Measurements from ENCODE around the gene ZNHIT1.
"Not testable (repeated sequence)": the region's sequence is repeated elsewhere in the genome, so short reads cannot be mapped to it uniquely, and the experiment has no call there.

The ZNHIT1 gene

DNA sequence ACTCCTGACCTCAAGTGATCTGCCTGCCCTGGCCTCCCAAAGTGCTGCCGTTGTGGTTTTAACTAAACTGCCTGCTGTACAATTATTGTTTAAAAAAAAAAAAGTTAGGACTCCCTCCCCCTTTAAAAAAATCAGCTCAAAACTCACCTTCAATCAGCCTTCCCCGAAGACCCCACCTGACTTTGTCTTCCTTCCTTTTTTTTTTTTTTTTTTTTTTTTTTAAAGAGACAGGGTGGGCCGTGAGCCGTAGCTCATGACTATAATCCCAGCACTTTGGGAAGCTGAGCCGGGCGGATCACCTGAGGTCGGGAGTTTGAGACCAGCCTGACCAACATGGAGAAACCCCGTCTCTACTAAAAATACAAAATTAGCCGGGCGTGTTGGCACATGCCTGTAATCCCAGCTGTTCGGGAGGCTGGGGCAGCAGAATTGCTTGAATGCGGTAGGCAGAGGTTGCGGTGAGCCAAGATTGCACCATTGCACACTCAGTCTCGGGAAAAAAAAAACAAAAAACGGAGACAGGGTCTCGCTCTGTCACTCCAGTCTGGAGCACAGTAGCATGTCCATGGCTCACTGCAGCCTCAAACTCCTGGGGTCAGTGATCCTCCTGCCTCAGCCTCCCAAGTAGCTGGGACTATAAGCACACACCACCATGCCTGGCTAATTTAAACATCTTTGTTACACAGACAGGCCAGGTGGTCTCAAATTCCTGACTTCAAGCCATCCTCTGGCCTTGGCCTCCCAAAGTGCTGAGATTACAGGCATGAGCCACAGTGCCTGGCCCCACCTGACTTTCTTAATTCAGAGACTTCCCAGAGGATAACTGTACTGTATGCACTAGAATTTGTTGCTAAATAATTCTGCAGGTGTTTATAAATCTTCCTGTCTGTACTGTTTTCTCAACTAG lies 23.7 kb downstream of the ZNHIT1 start:
- no peak for DNase-seq (ENCODE audit: low read depth)

DNA sequence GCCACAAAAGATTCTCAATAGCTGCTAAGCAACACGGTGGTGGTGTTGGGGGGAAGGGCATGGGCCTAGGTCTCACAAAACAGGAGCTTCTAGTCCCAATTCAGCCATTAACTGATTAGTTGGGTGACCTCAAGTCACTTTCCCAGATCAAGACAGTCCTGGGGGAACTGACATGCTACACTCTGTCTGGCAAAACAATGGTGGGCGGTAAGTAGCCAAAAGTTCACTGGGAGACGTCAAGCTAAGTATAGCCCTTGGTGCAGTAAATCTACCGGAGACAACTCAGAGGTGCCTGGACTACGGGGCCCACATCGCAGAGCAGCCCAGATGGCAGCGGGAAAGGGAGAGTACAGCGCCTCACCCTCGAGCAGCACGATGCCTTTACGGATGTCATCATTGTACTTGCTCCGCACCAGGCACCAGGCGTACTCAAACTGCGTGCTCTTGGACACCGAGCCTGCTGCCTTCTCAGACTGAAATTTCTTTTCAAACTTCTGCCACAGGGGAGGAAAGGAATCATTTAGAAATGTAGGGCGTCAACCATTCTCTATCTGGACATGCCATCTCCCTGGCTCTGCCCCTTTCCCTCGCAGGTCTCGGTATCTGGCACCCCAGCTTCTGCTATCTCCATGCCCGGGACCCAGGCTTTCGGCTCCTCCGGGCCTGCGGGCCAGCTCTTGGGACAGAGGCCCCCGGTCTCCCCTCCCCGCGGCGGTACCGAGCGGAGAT lies 25.8 kb downstream of the ZNHIT1 start:
- no peak for DNase-seq (ENCODE audit: low read depth)

DNA sequence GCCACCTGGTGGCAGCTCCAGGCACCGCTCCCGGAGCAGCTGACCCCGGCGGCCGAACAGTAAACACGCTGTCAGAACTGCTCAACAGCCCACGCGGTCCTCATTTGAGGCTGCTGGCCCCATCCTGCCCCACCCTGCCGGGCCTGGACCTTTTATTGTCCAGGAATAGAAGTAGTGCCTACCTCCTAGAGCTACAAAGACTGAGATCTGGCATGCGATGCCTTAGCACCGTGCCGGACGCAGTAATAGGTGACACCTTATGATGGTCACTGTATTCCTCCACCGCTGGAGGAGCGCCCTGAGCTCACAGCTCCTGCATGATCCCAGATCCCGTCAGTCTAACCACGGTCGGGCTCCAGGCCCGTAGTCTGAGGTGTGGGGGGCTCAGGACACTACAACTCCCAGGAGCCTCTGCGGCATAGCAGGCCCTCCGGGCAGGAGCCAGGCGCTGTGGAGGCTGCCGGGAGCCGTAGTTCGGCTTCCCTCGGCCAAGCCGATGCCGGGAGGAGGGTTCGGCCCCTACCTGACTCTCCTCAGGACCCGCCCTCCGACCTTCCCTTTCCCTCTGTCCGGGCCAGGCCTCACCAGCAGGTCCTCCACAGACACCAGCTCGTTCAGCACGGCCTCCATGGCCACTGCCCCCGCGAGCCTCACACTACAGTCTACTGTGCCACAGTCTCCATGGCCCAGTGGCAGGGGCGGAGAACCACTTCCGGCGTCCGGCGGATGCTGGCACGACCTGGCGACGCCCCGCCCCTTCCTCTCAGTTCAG lies 26.6 kb downstream of the ZNHIT1 start, which contains the start of gene FIS1:
Gene FIS1, minus strand, starts transcription at position 707 of the 772 bp plus-strand sequence. Its CDS starts 77 bp downstream, at position 630.
- DNase-seq (ENCODE audit: low read depth), result peak; percentile 51

DNA sequence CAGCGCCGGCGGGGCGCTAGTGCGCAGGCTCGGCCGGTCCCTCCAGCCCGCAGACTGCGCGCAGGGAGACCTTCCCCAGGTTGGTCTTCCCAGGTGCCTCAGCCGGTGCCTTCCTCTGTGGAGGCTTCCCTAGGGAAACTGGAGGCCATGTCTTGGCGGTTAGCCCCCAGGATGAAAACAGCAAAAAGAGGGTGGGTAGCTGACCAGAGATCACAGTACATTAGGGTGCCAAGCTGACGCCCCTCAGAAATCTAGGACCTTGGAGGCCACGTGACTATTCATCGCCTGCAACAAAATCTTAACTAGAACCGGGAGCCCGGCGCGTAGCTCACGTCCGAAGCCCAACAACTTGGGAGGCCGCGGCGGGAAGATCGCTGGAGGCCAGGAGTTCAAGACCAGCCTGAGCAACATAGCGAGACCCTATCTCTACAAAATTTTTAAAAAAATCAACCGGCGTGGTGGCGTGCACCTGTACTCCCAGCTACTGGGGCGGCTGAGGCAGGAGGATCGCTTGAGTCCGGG lies 27.2 kb downstream of the ZNHIT1 start:
- no peak for DNase-seq (ENCODE audit: low read depth)

DNA sequence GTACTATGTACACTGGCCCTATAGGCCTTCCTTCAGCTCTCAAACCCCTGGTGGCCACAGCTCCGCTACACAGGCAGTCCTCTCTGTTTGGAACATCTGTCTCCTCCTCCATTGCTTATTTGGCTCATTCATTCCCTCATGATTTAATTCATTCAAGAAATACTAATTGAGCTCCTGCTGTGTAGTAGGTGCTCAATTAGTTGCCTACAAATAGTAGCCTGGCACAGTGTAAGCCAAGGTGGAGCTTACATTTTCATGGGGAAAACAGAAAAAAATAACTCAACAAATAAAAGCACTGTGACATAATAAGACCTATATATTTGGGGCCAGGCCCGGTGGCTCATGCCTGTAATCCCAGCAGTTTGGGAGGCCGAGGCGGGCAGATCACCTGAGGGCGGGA lies 30.3 kb downstream of the ZNHIT1 start:
- DNase-seq (ENCODE audit: low read depth), result no peak

GRCh38 chr7:101250324-101250723 lies 32.4 kb downstream of the ZNHIT1 start:
- no peak for DNase-seq (ENCODE audit: low read depth)

GRCh38 chr7:101251871-101252659 lies 34.1 kb downstream of the ZNHIT1 start:
- DNase-seq (ENCODE audit: low read depth), result peak; percentile 75

GRCh38 chr7:101253199-101253598 lies 35.2 kb downstream of the ZNHIT1 start:
- not testable (repeated sequence) for DNase-seq (ENCODE audit: low read depth)

GRCh38 chr7:101255796-101256195 lies 37.8 kb downstream of the ZNHIT1 start:
- no peak for DNase-seq (ENCODE audit: low read depth)

DNA sequence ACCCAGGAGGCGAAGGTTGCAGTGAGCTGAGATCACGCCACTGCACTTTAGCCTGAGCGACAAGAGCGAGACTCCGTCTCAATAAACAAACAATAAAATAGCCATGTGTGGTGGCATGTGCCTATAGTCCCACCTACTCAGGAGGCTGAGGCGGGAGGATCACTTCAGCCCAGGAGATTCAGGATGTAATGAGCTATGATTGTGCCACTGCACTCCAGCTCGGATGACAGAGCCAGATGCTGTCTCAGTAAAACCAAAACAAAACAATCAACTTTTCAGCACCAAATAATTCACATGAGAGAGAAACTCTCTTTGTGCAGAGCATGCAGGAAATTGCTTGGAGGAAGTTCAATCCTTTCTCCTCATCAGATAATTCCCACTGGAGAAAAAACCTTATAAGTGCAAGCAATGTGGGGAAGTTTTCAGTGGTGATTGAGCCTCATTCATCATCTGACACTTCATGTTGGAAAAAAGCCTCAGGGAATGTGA lies 40.3 kb downstream of the ZNHIT1 start:
- no peak for DNase-seq (ENCODE audit: low read depth)

GRCh38 chr7:101264102-101264706 lies 46.2 kb downstream of the ZNHIT1 start:
- DNase-seq (ENCODE audit: low read depth), result not testable (repeated sequence)

DNA sequence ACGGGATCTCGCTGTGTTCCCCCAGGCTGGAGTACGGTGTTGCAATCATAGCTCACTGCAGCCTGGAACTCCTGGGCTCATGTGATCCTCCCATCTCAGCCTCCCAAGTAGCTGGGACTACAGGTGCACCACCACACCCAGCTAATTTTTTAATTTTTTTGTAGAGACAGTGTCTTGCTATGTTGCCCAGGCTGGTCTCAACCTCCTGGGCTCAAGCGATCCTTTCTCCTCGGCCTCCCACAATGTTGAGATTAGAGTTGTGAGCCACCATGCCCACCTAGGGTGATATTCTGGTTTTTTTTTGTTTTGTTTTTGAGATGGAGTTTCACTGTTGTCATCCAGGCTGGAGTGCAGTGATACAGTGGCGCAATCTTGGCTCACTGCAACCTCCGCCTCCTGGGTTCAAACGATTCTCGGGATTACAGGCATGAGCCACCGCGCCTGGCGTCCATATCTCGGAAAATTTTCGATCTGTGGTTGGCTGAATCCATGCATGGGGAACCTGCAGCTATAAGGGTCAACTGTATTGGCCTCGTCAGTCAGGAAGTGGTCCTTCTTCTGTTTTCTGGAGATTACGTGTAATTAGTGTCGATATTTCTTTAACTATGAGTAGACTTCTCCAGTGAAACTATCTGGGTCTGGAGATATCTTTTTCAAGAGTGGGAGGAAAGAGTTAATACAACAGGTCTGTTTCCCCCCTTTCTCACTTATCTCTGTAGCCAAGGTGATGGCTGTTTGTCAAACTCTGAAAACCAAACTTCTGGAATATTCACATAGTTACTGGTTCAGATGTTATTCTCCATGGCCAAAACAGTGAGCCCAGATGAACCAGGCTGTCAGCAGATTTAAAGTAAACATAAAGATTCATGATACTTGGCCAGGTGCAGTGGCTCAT lies 47.9 kb downstream of the ZNHIT1 start:
- no peak for DNase-seq (ENCODE audit: low read depth)

- DNase-seq (ENCODE audit: low read depth), result no peak
Measured at GRCh38 chr7:101269664-101270063, 51.7 kb downstream of the ZNHIT1 start.

GRCh38 chr7:101271021-101271420 lies 53.1 kb downstream of the ZNHIT1 start:
- no peak for DNase-seq (ENCODE audit: low read depth)

DNA sequence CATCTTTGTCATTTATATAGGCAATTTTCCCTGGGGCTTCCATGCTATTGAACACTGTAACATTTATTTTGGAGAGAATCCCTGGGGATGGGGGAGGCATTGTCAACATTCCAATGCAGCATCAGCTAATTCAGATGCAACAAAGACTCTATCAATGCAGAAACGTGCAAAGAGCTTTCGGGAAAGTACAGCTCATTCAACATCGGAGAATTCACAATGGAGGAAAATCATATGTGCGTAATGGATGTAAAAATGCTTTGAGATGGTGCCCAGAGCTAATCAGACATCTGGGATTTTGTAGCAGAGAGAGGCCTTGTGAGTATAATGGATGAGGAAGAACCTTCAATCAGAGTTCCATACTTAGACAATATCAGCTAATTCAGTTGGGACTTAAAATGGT lies 55.2 kb downstream of the ZNHIT1 start:
- no peak for DNase-seq (ENCODE audit: low read depth)

All from HS-27A (cell line).